SU-DHL-6 (cell line): Measurements from ENCODE around the gene RAB9A.
A peak's percentile ranks its signal among the peaks of the same experiment; 100 is the strongest.

Experiments used
- H2AFZ ChIP-seq: fragments of 200-600 bp; sonication (generic); 2 replicates; pipeline ENCODE4 v1.6.1; 2014; ENCODE audit warnings: low read depth, mild to moderate bottlenecking, moderate library complexity, mixed read lengths, antibody characterized with exemption, low read length; ENCODE audit not compliant: severe bottlenecking
- H3F3A ChIP-seq: fragments of 200-600 bp; shearing (Covaris generic); 2 replicates; pipeline ENCODE4 v1.6.0; 2016; ENCODE audit warnings: antibody characterized with exemption, mild to moderate bottlenecking; ENCODE audit not compliant: insufficient read depth
- H3K27ac ChIP-seq: fragments of 200-600 bp; sonication (generic); 2 replicates; pipeline ENCODE4 v1.5.1; 2016; ENCODE audit warnings: low read depth, mild to moderate bottlenecking, low read length, moderate library complexity, mixed read lengths
- H3K27me3 ChIP-seq: fragments of 200-600 bp; sonication (generic), shearing (Covaris generic); 2 replicates; pipeline ENCODE4 v1.6.0; 2014; ENCODE audit warnings: mild to moderate bottlenecking, low read length
- H3K36me3 ChIP-seq: fragments of 200-600 bp; sonication (generic); 2 replicates; pipeline ENCODE4 v1.6.1; 2014; ENCODE audit warnings: mild to moderate bottlenecking, low read length, mixed read lengths
- H3K4me2 ChIP-seq: fragments of 300-600, 200-600 bp; shearing (Covaris generic), sonication (generic); 2 replicates; pipeline ENCODE4 v1.6.0; 2014; ENCODE audit warnings: low read length, low read depth, mild to moderate bottlenecking; ENCODE audit not compliant: poor library complexity, severe bottlenecking
- H3K4me3 ChIP-seq: fragments of 200-600 bp; sonication (generic); 2 replicates; pipeline ENCODE4 v1.5.1; 2014; ENCODE audit warnings: antibody characterized with exemption, low read length, mild to moderate bottlenecking, mixed read lengths; ENCODE audit not compliant: insufficient read depth, poor library complexity, severe bottlenecking
- H3K79me2 ChIP-seq: fragments of 200-600 bp; sonication (generic); 2 replicates; pipeline ENCODE4 v1.6.1; 2014; ENCODE audit warnings: mild to moderate bottlenecking, low read length, moderate library complexity; ENCODE audit not compliant: insufficient read depth
- H3K9ac ChIP-seq: fragments of 200-600 bp; sonication (generic); 2 replicates; pipeline ENCODE4 v1.7.0; 2014; ENCODE audit warnings: mild to moderate bottlenecking, low read length
- H3K9me2 ChIP-seq: fragments of 200-600 bp; sonication (generic); replicated peaks from 2 replicates; pipeline ENCODE4 v1.6.1; 2014; ENCODE audit warnings: low read length; ENCODE audit not compliant: insufficient read depth
- H3K9me3 ChIP-seq: fragments of 200-600 bp; sonication (generic); 2 replicates; pipeline ENCODE4 v1.6.1; 2014; ENCODE audit warnings: low read length, mixed read lengths; ENCODE audit not compliant: insufficient read depth
- H4K20me1 ChIP-seq: fragments of 200-600 bp; sonication (generic); 2 replicates; pipeline ENCODE4 v1.6.1; 2014; ENCODE audit warnings: low read depth, mild to moderate bottlenecking, antibody characterized with exemption, low read length, moderate library complexity, mixed read lengths
- CTCF ChIP-seq: fragments of 200-600 bp; sonication (generic); IDR thresholded peaks from one replicate; pipeline ENCODE4 v1.5.1; 2017; ENCODE audit warnings: antibody characterized with exemption, mild to moderate bottlenecking, low read length, moderate library complexity; ENCODE audit not compliant: insufficient read depth, poor library complexity, severe bottlenecking
- EZH2phosphoT487 ChIP-seq: fragments of 200-600 bp; sonication (generic), shearing (Covaris generic); conservative IDR thresholded peaks from 2 replicates; pipeline ENCODE4 v1.6.1; 2018; ENCODE audit warnings: mild to moderate bottlenecking, antibody characterized with exemption, low read length, moderate library complexity, mixed read lengths

Gene RAB9A

GRCh38 chrX:13651150-13651549 lies 37.8 kb upstream of the RAB9A start:
- Histone ChIP-seq H3K27me3 (no peaks in the 10 kb centered on the region), H3F3A (no peaks in the 10 kb centered on the region), H3K36me3 (no peaks in the 10 kb centered on the region), H4K20me1 (no peaks in the 10 kb centered on the region), H3K79me2 (peaks cover 13% of the 10 kb centered on the region; the same call in 1 of the 2 replicates), H3K9me2 (no peaks in the 10 kb centered on the region), H3K4me3 (no peak overlapping the region), H3K9me3 (no peaks in the 10 kb centered on the region), H3K4me2 (no peak overlapping the region), H2AFZ (no peak overlapping the region), H3K9ac (no peak overlapping the region), H3K27ac (no peak overlapping the region)
- TF ChIP-seq CTCF (no peak), EZH2phosphoT487 (no peak)

- Histone ChIP-seq H3K9me2 (no peaks in the 10 kb centered on the region), H4K20me1 (no peaks in the 10 kb centered on the region), H3K9ac (peak overlapping the region; percentile 61), H3F3A (no peaks in the 10 kb centered on the region), H2AFZ (peak overlapping the region; percentile 21), H3K79me2 (peaks cover 13% of the 10 kb centered on the region; the same call in 1 of the 2 replicates), H3K4me2 (peak overlapping the region; percentile 83), H3K27me3 (no peaks in the 10 kb centered on the region), H3K27ac (no peak overlapping the region), H3K4me3 (peak overlapping the region; percentile 49), H3K36me3 (no peaks in the 10 kb centered on the region), H3K9me3 (no peaks in the 10 kb centered on the region)
- TF ChIP-seq CTCF (no peak), EZH2phosphoT487 (no peak)
These were observed 36.6 kb upstream of the RAB9A start for GRCh38 chrX:13652287-13652793.

- Histone ChIP-seq H3K27me3 (no peaks in the 10 kb centered on the region), H3K4me2 (peak within 1 kb of the TSS; percentile 85), H3K9me3 (no peaks in the 10 kb centered on the region), H3K9me2 (no peaks in the 10 kb centered on the region), H2AFZ (peak within 1 kb of the TSS; percentile 21), H3K4me3 (peak within 1 kb of the TSS; percentile 52), H3K36me3 (no peaks in the 10 kb centered on the region), H3K9ac (peak within 1 kb of the TSS; percentile 61), H3F3A (no peaks in the 10 kb centered on the region), H3K27ac (peak within 1 kb of the TSS; percentile 77), H4K20me1 (no peaks in the 10 kb centered on the region), H3K79me2 (peaks cover 13% of the 10 kb centered on the region; the same call in 1 of the 2 replicates)
- TF ChIP-seq EZH2phosphoT487 (no peak), CTCF (no peak)
These were observed 35.9 kb upstream of the RAB9A start, which contains the start of gene TCEANC for GRCh38 chrX:13652850-13653693. Gene TCEANC (plus strand): TSS chrX:13653141. CDS start chrX:13662509, 9,368 bp downstream.
